Stimulated activated memory B cell treated with anti-CD40 and anti-IgM and Interleukin-4, amounts not matched to agents 10 μg/mL and 1 μg/mL and 100 μg/mL, for 72 hours (primary cell): ENCODE results near the gene STXBP6.

Experiments used
- ATAC-seq: fragments of 150-1000 bp; cut with Tn5 transposase; 2 replicates; pipeline ENCODE4 v1.10.0; 2021
- H3K27ac Mint-ChIP-seq: one replicate; pipeline ENCODE4 v1.8.0; 2022; ENCODE audit warnings: mild to moderate bottlenecking, mixed read lengths
- H3K27me3 Mint-ChIP-seq: one replicate; pipeline ENCODE4 v1.8.0; 2022; ENCODE audit warnings: mixed read lengths
- H3K36me3 Mint-ChIP-seq: one replicate; pipeline ENCODE4 v1.8.0; 2022; ENCODE audit warnings: mixed read lengths
- H3K4me1 Mint-ChIP-seq: one replicate; pipeline ENCODE4 v1.8.0; 2022; ENCODE audit warnings: mixed read lengths
- H3K4me3 Mint-ChIP-seq: one replicate; pipeline ENCODE4 v1.8.0; 2022; ENCODE audit warnings: mild to moderate bottlenecking, moderate library complexity, mixed read lengths
- H3K9me3 Mint-ChIP-seq: one replicate; pipeline ENCODE4 v1.8.0; 2022; ENCODE audit warnings: mixed read lengths

Gene STXBP6

DNA sequence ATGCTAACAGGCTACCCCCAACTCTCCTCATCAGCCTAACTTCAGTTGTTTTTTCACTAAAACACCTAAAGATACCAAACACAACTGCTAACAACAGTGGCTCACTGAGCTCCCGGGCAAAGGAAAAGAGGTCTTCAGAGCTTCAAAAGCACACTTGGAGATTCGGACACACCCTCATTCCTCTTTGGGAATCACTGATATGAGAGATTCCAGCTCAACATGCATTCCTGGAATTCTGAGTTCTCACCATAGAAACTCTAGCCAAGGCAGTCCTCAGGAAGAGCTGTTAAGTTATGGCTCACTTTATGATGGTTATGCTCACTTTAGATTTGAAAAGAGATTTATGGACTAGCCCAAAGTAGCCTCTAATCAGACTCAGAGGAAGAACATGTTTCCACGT is 40.1 kb downstream of the STXBP6 start:
- no peaks in the 10 kb centered on the region for H3K36me3 Mint-ChIP-seq
- no peak overlapping the region for H3K4me3 Mint-ChIP-seq
- no peaks in the 10 kb centered on the region for H3K4me1 Mint-ChIP-seq
- no peaks in the 10 kb centered on the region for H3K9me3 Mint-ChIP-seq
- ATAC-seq: no peak
- H3K27me3 Mint-ChIP-seq: peaks cover 10% of the 10 kb centered on the region
- no peak overlapping the region for H3K27ac Mint-ChIP-seq

DNA sequence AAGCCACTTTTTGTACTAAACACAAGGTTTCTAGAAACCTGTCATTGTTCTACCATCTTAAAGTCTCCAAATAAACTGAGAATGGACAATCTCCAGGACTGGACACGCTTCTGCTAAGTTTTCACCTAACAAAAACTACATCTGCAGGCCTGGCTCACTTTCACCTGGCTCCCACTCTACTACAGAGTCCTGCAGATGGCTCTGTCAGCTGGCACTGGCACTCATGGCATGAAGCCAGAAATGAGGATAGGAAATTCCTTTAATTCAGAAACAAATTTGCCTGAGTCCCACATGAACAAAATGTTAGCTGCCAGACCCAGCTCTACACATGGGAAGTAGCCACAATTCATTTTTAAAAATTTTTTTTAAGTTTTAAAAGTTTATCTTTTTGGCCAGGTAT is 42.1 kb downstream of the STXBP6 start:
- no peaks in the 10 kb centered on the region for H3K4me1 Mint-ChIP-seq
- peaks cover 2% of the 10 kb centered on the region for H3K9me3 Mint-ChIP-seq
- H3K27me3 Mint-ChIP-seq: no peaks in the 10 kb centered on the region
- H3K4me3 Mint-ChIP-seq: no peak overlapping the region
- no peak overlapping the region for H3K27ac Mint-ChIP-seq
- H3K36me3 Mint-ChIP-seq: no peaks in the 10 kb centered on the region
- ATAC-seq: no peak

DNA sequence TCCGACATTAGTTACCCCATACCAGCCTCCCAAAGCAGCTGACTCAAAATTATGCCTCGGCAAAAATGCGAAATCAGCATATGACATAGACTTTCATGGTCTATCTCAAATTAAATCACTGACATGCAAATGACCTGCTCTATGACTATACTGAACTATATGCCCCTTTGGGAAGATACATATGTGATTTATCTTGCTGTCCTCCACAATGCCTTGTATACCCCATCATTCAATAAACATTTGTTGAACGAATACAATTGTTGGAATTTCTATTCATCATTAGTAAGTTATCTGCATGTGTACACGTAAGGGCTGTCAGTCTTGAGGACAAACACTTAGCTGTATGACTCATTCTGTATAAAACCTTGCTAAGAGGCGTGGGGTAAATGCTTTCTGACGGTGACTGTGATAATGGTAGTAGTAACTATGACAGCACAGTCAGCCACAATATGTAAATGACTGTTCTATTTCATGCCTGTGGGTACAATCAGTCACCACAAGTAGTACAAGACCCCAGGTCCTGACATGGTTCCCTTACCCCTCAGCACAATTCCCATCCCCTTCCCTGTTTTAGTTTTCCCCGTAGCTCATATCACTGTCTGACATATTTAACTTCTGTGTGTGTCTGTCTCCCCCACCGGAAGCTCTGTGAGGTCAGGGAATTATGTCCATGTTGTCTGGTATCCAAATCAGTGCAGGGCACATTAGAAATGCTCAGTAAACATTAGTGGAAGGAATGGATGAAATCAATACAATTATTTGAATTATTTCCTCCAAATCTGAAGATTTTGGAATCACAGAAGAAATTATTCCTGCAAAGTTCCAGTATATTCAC is 42.8 kb downstream of the STXBP6 start:
- H3K9me3 Mint-ChIP-seq: peaks cover 2% of the 10 kb centered on the region
- H3K36me3 Mint-ChIP-seq: no peaks in the 10 kb centered on the region
- no peaks in the 10 kb centered on the region for H3K4me1 Mint-ChIP-seq
- no peaks in the 10 kb centered on the region for H3K27me3 Mint-ChIP-seq
- ATAC-seq: no peak
- no peak overlapping the region for H3K27ac Mint-ChIP-seq
- no peak overlapping the region for H3K4me3 Mint-ChIP-seq

DNA sequence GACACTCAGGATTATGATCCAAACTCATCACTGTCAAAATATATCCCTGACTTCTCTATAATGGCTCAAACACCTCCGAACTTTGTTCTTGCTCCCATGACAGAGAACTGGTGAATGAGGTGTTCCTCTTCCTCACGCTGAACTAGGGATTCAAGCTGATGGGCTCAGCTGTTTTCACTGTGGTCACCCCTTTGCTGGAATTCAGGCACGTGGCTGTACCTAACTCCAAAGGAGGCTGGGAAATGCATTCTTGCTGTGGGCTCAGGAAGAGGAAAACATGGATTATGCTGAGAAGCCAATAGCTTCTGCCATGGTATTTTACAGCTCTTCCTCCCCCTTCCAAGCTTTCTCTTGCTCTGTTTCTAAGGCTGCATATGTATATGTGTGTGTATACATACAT is 43.9 kb downstream of the STXBP6 start:
- Mint-ChIP-seq H3K36me3 (no peaks in the 10 kb centered on the region), H3K4me1 (no peaks in the 10 kb centered on the region), H3K27ac (no peak overlapping the region), H3K27me3 (no peaks in the 10 kb centered on the region), H3K9me3 (peaks cover 2% of the 10 kb centered on the region), H3K4me3 (no peak overlapping the region)
- no peak for ATAC-seq

DNA sequence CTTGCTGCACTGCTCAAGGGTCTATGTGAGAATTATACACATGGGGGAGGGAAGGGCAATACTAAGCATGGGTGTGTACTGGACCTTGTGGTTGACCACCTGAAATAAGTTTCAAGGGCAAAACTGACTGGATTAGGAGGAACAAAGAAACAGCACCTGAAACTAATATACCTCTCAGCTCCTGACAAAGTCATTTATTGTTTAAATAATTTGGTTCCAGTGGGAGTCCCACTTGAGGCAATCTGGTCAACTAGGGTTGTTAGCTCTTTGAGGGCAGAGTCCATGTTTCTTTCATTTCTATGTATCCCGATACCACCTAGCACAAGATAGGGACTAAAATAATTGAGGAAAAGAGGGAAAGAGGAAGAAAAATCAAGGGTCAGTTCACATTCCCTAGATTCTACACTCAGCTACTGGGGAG is 45.5 kb downstream of the STXBP6 start:
- H3K36me3 Mint-ChIP-seq: no peaks in the 10 kb centered on the region
- no peaks in the 10 kb centered on the region for H3K4me1 Mint-ChIP-seq
- no peak overlapping the region for H3K27ac Mint-ChIP-seq
- no peak for ATAC-seq
- no peak overlapping the region for H3K4me3 Mint-ChIP-seq
- H3K9me3 Mint-ChIP-seq: peaks cover 2% of the 10 kb centered on the region
- H3K27me3 Mint-ChIP-seq: no peaks in the 10 kb centered on the region

DNA sequence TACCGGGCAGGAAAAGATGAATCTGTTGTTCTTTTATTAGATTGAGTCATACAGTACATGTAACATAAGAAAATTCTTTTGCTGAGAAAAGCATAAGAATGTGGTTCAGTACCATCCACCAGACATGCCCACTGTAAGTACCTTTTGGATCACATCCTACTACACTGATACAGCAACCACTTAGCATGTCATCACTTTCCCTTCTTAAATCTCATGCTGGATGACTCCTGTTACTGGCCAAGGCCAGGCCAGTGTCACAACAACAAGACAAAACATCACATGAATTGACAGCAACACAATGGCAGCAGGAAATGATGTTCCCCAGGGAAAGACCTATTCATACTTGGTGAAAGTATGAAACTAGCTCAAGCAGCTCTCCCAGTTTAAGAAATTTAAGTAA is 46.4 kb downstream of the STXBP6 start:
- Mint-ChIP-seq H3K27me3 (no peaks in the 10 kb centered on the region), H3K9me3 (peaks cover 2% of the 10 kb centered on the region), H3K36me3 (no peaks in the 10 kb centered on the region), H3K4me1 (no peaks in the 10 kb centered on the region), H3K4me3 (no peak overlapping the region), H3K27ac (no peak overlapping the region)
- ATAC-seq: no peak

DNA sequence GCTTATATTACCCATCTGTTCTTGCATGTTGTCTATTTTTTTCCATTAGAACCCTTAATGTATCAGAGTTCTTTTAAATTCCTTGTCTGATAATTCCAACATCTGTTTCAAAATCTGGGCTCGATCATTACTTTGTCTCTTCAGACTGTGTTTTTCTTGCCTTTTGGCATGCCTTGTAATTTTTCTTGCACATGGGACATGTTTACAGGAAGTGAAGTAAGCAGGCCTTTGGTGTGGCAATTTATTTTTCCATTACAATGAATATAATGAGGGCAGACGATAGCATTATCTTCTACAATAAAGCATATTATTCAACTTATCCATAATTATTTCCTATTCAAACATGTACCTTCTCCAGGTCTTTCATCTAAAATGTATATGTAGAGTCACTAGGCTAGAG is 48.3 kb downstream of the STXBP6 start:
- Mint-ChIP-seq H3K27ac (no peak overlapping the region), H3K9me3 (peaks cover 2% of the 10 kb centered on the region)
- no peak for ATAC-seq

DNA sequence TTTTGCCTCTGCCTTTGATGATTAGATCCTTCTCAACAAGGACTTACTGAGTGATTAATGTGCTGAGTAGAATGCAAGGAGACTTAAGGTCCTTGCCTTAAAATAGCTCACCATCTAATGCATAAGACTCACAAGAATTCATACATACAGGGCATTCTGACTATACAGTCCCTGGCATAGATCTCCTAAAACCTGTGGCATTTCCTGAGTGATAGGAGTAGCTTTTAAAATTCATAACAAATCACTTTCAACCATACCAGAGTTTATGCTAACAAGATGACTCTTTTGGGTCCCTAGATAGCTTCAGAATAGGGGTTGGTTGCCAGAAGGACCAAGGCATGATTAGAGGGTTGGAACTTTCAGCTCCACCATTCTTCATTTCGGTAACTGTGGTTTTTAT is 48.8 kb downstream of the STXBP6 start:
- peaks cover 2% of the 10 kb centered on the region for H3K9me3 Mint-ChIP-seq
- H3K4me1 Mint-ChIP-seq: no peaks in the 10 kb centered on the region
- no peak overlapping the region for H3K27ac Mint-ChIP-seq
- H3K27me3 Mint-ChIP-seq: no peaks in the 10 kb centered on the region
- no peaks in the 10 kb centered on the region for H3K36me3 Mint-ChIP-seq
- ATAC-seq: no peak
- no peak overlapping the region for H3K4me3 Mint-ChIP-seq

More for the DNA sequence above, 48.3 kb downstream of the STXBP6 start:
- no peaks in the 10 kb centered on the region for H3K27me3 Mint-ChIP-seq
- no peak overlapping the region for H3K4me3 Mint-ChIP-seq
- H3K36me3 Mint-ChIP-seq: no peaks in the 10 kb centered on the region
- H3K4me1 Mint-ChIP-seq: no peaks in the 10 kb centered on the region

DNA sequence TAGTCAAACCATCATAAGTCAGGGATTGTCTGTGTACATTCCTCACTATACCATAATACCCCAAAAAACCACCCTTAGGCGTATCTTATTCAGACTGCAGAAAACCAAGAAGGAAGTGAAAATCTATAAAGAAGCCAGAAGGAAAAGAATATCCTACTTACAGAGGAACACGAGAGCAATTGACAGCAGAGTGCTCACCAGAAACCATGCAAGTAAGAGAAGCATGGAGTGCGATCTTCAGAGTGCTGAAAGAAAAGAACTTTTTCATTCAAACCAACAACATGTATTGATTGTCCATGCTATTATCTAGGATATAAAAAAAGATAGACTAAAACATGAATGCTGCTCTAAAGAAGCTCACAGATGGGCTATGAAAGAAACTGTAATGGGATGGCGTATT is 50.8 kb downstream of the STXBP6 start:
- H3K9me3 Mint-ChIP-seq: peaks cover 2% of the 10 kb centered on the region
- no peaks in the 10 kb centered on the region for H3K4me1 Mint-ChIP-seq
- H3K36me3 Mint-ChIP-seq: no peaks in the 10 kb centered on the region
- no peak overlapping the region for H3K27ac Mint-ChIP-seq
- no peak for ATAC-seq
- H3K27me3 Mint-ChIP-seq: no peaks in the 10 kb centered on the region
- H3K4me3 Mint-ChIP-seq: no peak overlapping the region

DNA sequence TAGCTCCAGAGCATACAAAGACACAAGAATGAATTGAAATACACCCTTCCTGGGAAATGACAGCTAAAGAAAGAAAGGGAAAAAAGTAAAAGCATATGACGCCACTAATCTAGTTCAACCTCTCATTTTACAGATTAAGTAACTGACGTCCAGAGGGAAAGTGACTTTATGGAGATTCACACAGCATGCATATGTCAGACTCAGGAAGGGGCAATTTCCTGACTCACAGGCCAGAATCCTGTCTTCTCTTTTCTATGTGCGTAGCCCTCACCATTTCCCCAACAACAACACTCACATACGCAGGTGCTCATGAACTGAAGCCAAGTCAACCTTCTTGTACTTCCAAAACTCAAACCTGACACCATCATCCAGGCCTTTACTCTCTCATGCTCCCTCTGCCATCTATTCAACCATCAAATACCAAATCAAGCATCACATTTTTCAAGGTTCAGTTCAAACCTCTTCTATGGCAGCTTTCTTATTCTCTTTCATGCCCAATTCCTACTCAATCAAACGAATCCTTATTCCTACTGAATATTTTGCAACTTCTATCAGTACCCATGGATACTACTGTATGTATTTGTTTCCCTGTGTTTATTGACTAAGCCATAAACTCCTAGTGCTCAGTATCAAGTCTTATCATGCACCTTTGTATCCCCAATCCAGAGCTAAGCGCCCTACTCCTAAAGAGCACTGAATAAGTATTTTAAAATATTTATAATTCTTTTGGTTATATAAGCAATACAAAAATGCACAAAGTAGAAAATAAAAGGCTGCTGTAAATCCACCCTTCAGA is 52.8 kb downstream of the STXBP6 start:
- Mint-ChIP-seq H3K9me3 (no peaks in the 10 kb centered on the region), H3K4me1 (no peaks in the 10 kb centered on the region), H3K27me3 (no peaks in the 10 kb centered on the region), H3K36me3 (no peaks in the 10 kb centered on the region), H3K4me3 (no peak overlapping the region), H3K27ac (no peak overlapping the region)
- no peak for ATAC-seq

DNA sequence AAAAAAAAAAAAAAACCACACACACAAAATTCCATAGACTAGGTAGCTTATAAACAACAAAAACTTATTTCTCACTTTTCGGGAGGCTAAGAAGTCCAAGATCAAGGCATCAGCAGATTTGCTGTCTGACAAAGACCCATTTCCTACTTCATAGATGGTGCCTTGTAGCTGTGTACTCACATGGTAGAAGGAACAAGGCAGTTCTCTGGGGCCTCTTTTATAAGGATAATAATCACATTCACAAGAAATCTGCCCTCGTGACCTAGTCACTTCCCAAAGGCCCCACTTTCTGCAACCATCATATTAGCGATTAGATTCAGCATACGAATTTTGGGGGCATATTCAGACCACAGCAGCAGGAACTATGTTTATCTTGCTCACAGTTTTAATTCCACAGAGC is 54.9 kb downstream of the STXBP6 start:
- Mint-ChIP-seq H3K4me3 (no peak overlapping the region), H3K27ac (no peak overlapping the region), H3K36me3 (no peaks in the 10 kb centered on the region), H3K27me3 (no peaks in the 10 kb centered on the region), H3K4me1 (no peaks in the 10 kb centered on the region), H3K9me3 (no peaks in the 10 kb centered on the region)
- ATAC-seq: no peak

DNA sequence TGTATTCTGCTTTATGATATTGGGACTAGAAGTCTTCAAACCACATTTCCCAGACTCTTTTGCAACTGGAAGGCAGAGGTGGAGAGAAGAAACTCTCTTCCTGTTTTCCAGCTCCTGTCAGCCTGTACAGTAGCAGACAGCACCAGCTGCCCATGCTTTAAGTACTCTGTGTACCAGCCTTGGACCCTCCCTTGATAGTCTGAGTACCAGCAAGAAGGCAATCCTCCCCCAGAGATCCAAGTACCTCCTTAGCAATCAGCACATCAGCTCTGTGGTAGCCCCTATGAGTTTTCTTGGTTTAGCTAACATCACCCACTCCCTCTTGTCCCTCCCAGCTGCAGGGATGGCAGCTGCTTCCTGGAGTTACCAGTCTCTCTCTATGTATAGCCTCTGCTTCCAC is 56.3 kb downstream of the STXBP6 start:
- no peaks in the 10 kb centered on the region for H3K27me3 Mint-ChIP-seq
- no peaks in the 10 kb centered on the region for H3K9me3 Mint-ChIP-seq
- no peak overlapping the region for H3K27ac Mint-ChIP-seq
- no peak overlapping the region for H3K4me3 Mint-ChIP-seq
- no peaks in the 10 kb centered on the region for H3K36me3 Mint-ChIP-seq
- no peak for ATAC-seq
- H3K4me1 Mint-ChIP-seq: no peaks in the 10 kb centered on the region

DNA sequence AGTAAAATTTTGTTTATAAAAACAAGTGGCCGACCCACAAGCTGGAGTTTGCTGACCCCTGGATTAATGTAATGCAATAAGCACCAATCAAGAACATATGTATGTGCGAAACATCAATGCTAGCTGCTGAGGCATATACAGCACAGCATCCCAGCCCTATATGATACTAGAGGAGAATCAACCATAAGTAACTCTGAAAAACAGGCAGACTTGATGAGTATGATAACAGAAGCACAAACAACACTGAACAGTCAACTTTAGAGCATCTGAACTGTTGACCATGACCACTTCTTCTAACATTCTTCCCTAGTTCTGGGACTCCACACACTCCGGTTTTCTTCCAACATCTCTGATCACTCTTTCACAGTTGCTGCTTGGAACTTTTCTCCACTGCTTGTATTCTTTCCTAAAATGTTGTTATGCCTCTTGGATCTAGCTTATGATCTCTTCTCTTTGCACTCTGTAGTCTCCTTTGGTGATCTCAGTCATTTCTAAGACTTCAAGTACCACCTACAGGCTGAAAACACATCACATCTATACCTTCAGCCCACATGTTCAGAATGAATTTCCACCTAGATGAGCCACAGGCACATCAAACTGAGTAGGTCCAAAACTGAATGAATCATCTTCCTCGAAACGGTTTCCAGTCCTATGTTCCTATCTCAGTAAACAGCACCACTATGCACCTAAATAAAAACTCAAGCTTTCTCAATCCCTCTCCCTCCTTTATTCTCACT is 57.2 kb downstream of the STXBP6 start:
- Mint-ChIP-seq H3K4me1 (no peaks in the 10 kb centered on the region), H3K27ac (no peak overlapping the region), H3K9me3 (no peaks in the 10 kb centered on the region), H3K27me3 (peaks cover 3% of the 10 kb centered on the region), H3K4me3 (no peak overlapping the region), H3K36me3 (no peaks in the 10 kb centered on the region)
- ATAC-seq: no peak

DNA sequence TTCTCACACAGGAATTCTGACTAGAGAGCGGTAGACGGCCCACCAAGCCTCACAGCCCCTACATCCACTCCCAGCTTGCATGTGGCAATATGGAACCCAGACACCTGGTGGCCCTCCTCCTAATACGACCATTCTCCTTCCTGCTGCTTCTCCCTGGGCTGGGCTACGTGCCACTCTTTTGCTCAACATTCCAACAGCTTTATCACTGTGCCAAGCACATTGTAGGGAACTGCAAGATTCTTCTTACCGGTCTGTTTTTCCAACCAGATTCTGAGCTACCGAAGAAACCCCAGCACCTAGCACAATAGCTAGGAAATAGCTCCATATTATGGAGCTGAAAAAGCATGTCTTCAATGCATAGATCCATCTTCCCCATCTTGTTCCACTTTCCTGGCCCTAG is 58.1 kb downstream of the STXBP6 start:
- Mint-ChIP-seq H3K9me3 (peaks cover 3% of the 10 kb centered on the region), H3K27ac (no peak overlapping the region)
- no peak for ATAC-seq

DNA sequence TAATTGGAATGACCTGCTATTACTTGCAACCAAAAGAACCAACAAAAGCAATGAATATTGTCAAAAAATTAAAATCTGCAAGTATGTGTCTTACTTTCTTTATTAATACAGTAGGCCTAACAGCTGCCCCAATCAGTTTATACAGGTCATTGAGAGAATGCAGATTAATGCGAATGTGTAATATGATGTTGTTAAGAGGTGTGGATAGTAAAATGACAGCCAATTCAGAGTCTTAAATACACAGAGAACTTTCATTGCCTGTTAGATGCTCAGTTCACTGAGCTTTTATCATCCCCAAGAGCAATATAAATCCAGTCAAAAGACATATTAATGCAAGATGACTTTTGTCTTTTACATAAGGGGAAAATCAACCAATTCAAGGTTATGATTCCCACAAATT is 58.7 kb downstream of the STXBP6 start:
- ATAC-seq: no peak
- Mint-ChIP-seq H3K36me3 (no peaks in the 10 kb centered on the region), H3K27me3 (peaks cover 9% of the 10 kb centered on the region), H3K4me3 (no peak overlapping the region), H3K27ac (no peak overlapping the region), H3K9me3 (peaks cover 3% of the 10 kb centered on the region), H3K4me1 (no peaks in the 10 kb centered on the region)

More for the DNA sequence above, 58.1 kb downstream of the STXBP6 start:
- no peak overlapping the region for H3K4me3 Mint-ChIP-seq
- no peaks in the 10 kb centered on the region for H3K36me3 Mint-ChIP-seq
- H3K4me1 Mint-ChIP-seq: no peaks in the 10 kb centered on the region
- peaks cover 9% of the 10 kb centered on the region for H3K27me3 Mint-ChIP-seq
